ENCODE measurements around the gene FLOT1. TPM values are rescaled to one million over a fixed set of nuclear protein-coding genes. Genes with fewer than 3 reads are reported as not detected.

The FLOT1 gene
- total RNA-seq, 1 experiment from 2014 or later: 111 TPM

DNA sequence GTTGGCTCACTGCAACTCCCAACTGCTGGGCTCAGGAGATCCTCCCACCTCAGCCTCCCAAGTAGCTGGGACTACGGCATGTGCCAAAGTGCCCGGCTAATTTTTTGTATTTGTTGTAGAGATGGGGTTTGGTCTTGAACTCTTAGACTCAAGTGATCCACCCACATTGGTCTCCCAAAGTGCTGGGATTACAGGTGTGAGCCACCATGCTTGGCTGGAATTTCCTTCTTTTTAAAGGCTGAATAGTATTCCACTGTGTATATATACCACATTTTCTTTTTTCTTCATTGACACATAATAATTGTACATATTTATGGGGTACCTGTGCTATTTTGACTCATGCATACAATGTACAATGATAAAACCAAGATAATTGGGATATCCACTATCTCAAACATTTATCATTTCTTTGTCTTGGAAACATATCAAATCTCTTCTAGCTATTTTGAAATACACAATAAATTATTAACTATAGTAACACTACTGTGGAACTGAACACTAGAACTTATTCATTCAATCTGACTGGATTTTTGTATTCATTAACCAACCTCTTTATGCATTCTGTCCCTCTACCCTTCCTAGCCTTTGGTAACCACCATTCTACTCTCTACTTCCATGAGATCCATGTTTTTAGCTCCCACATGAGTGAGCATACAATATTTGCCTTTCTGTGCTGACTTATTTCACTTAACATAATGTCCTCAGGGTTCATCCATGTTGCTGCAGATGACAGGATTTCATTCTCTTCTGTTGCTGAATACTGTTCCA is 33.2 kb downstream of the FLOT1 start:
- Mint-ChIP-seq H3K27ac (no peak overlapping the region), H3K36me3 (ENCODE audit: insufficient read depth in 1 of 3, low read depth in 3 of 3) (peaks cover 68 to 87% (median 79%) of the 10 kb centered on the region in 3 experiments; a peak in 6 of 7 replicates), H3K4me3 (no peak overlapping the region), H3K4me1 (peaks cover 6 to 7% of the 10 kb centered on the region in 2 experiments), H3K9me3 (no peaks in the 10 kb centered on the region), H3K27me3 (ENCODE audit: low read depth) (no peaks in the 10 kb centered on the region)
- Histone ChIP-seq H2BK20ac (ENCODE audit: low read depth, low read length, poor library complexity, severe bottlenecking) (no peak overlapping the region), H3T11ph (ENCODE audit: low read length) (no peak overlapping the region), H2BK15ac (ENCODE audit: low read depth, low read length) (no peak overlapping the region), H4K20me1 (ENCODE audit: control insufficient read depth, insufficient read depth, insufficient read length) (no peaks in the 10 kb centered on the region), H4K8ac (replicated peaks; ENCODE audit: insufficient read length, low read depth, low read length) (no peak overlapping the region), H4K5ac (ENCODE audit: insufficient read length, low read depth, low read length) (no peak overlapping the region), H3K79me1 (ENCODE audit: insufficient read depth, low read depth, low read length, poor library complexity, severe bottlenecking) (no peaks in the 10 kb centered on the region), H2AFZ (ENCODE audit: low read length) (no peak overlapping the region), H3K14ac (ENCODE audit: insufficient read depth, low read length) (no peak overlapping the region), H3K27ac (ENCODE audit: insufficient read length, low read depth, low read length) (no peak overlapping the region), H2BK5ac (ENCODE audit: insufficient read length, low read length) (no peak overlapping the region), H3K56ac (ENCODE audit: insufficient read length, low read depth, low read length) (no peak overlapping the region), H3K23ac (ENCODE audit: insufficient read length, low read depth, low read length) (no peak overlapping the region), H2BK12ac (ENCODE audit: insufficient read length, low read depth, low read length) (no peak overlapping the region), H3K9ac (ENCODE audit: extremely low read depth, insufficient read length, low read length) (no peak overlapping the region), H3K23me2 (ENCODE audit: insufficient read length, low read depth, low read length, poor library complexity, severe bottlenecking) (no peaks in the 10 kb centered on the region), H3K4me1 (ENCODE audit: insufficient read depth, low read length) (no peaks in the 10 kb centered on the region), H2AK5ac (ENCODE audit: insufficient read length, low read length) (no peak overlapping the region), H3K79me2 (ENCODE audit: insufficient read depth, low read length) (no peaks in the 10 kb centered on the region), H2BK120ac (ENCODE audit: low read depth, low read length, poor library complexity, severe bottlenecking) (no peak overlapping the region), H3K4me2 (ENCODE audit: insufficient read depth, insufficient read length, low read length) (no peak overlapping the region), H3K4ac (ENCODE audit: low read depth, low read length) (no peak overlapping the region), H4K91ac (ENCODE audit: insufficient read length, low read depth, low read length) (no peak overlapping the region), H3K9me3 (ENCODE audit: control insufficient read depth, low read depth, low read length) (no peaks in the 10 kb centered on the region), H3K18ac (ENCODE audit: insufficient read length, low read depth, low read length) (no peak overlapping the region), H3K27me3 (ENCODE audit: insufficient read depth, low read length) (no peaks in the 10 kb centered on the region)
- no peak for DNase-seq
- no CpG with 5 or more reads among the region's 2 CpGs for WGBS (ENCODE audit: extremely low coverage, insufficient read length, low lambda C conversion rate)
- TF ChIP-seq, protein P1, sequence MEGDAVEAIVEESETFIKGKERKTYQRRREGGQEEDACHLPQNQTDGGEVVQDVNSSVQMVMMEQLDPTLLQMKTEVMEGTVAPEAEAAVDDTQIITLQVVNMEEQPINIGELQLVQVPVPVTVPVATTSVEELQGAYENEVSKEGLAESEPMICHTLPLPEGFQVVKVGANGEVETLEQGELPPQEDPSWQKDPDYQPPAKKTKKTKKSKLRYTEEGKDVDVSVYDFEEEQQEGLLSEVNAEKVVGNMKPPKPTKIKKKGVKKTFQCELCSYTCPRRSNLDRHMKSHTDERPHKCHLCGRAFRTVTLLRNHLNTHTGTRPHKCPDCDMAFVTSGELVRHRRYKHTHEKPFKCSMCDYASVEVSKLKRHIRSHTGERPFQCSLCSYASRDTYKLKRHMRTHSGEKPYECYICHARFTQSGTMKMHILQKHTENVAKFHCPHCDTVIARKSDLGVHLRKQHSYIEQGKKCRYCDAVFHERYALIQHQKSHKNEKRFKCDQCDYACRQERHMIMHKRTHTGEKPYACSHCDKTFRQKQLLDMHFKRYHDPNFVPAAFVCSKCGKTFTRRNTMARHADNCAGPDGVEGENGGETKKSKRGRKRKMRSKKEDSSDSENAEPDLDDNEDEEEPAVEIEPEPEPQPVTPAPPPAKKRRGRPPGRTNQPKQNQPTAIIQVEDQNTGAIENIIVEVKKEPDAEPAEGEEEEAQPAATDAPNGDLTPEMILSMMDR (conservative IDR thresholded peaks at IDR 0.05): no peak

Data from H9 (cell line).